ENCODE results near the gene REEP1.

Gene REEP1

DNA sequence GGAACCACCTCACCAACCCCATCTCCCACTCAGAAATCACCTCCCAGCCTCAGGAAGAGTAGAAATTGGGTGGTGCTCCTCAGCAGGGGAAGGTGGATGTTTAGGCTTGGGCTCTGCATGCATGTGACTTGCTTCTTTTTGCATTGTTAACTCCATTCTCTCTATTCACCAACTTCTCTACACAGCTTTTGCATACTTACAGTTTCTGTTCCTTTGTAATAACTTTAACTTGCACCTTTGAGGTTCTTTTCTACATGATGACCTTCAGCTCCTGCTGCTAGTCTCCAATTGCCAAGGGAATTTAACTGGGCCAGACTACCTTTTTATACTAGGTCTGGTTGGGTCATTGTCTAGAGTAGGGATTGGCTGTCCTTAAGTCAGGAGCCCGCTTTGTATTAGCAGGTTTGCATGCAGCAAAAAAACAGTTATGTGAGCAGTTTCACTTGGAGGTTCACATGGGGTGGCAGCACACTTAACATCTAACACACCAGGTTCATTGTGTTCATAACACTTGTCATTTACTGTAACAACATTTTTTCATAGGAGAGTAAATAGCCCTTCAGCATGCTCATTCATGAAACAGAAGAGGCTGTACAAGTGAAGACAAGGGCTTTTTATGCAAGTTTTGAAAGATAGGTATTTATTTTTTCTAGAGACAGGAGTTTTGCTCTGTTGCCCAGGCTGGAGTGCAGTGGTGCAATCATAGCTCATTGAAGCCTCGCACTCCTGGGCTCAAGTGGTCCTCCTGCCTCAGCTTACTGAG lies 126.2 kb downstream of the REEP1 start:
- Histone ChIP-seq H3K36me3 (peaks cover 17% of the 10 kb centered on the region), H3K4me3 (ENCODE audit: low read depth, low read length) (no peak overlapping the region), H3K27ac (no peak overlapping the region), H3K9me3 (ENCODE audit: severe bottlenecking) (no peaks in the 10 kb centered on the region), H3K27me3 (ENCODE audit: insufficient read depth, low read depth, severe bottlenecking) (no peaks in the 10 kb centered on the region)
- no peak for DNase-seq
- TF ChIP-seq, protein P1, sequence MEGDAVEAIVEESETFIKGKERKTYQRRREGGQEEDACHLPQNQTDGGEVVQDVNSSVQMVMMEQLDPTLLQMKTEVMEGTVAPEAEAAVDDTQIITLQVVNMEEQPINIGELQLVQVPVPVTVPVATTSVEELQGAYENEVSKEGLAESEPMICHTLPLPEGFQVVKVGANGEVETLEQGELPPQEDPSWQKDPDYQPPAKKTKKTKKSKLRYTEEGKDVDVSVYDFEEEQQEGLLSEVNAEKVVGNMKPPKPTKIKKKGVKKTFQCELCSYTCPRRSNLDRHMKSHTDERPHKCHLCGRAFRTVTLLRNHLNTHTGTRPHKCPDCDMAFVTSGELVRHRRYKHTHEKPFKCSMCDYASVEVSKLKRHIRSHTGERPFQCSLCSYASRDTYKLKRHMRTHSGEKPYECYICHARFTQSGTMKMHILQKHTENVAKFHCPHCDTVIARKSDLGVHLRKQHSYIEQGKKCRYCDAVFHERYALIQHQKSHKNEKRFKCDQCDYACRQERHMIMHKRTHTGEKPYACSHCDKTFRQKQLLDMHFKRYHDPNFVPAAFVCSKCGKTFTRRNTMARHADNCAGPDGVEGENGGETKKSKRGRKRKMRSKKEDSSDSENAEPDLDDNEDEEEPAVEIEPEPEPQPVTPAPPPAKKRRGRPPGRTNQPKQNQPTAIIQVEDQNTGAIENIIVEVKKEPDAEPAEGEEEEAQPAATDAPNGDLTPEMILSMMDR (IDR thresholded peaks at IDR 0.05; ENCODE audit: low read depth, low read length), result no peak

DNA sequence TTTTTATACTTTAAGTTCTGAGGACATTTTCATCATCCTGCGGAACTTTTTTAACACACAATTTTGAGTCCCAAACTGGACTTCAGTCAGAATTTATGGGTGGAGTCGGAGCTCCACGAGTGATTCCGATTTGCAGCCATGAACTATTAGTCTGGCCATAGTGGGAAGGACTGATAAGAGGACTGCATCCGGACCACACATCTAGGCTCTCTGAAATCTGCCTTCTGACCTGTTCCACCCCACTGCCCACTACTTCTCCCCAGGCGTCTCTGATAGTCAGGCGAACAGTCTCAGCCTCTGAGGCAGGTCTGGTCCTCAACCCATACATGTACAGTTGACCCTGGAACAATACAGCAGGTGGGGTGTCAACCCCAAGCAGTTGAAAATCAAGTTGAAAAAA lies 133.0 kb downstream of the REEP1 start:
- Histone ChIP-seq H3K27ac (no peak overlapping the region), H3K36me3 (peaks cover 9% of the 10 kb centered on the region), H3K27me3 (ENCODE audit: insufficient read depth, low read depth, severe bottlenecking) (no peaks in the 10 kb centered on the region), H3K4me3 (ENCODE audit: low read depth, low read length) (no peak overlapping the region), H3K9me3 (ENCODE audit: severe bottlenecking) (no peaks in the 10 kb centered on the region)
- TF ChIP-seq, protein P1 (IDR thresholded peaks at IDR 0.05; ENCODE audit: low read depth, low read length), result no peak
- no peak for DNase-seq

DNA sequence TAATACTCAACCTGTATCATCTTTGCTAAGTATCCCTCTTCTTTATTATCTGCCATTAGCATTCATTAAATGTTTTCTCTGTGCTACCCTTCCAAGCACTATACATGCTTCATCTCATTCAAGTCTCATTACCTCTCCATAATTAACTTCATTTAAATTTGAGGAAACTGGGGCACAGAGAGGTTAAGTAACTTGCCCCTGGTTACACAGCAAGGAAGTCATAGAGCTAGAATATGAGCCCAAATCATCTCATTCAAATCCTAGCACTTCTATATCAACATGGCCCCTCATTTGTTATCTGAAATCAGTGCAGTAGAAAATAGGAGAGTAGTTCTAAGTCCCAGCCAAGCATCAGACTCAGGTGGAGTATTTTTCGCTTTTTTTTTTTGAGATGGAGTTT lies 133.8 kb downstream of the REEP1 start:
- no peak overlapping the region for H3K27ac ChIP-seq
- TF ChIP-seq, protein P1 (IDR thresholded peaks at IDR 0.05; ENCODE audit: low read depth, low read length), result no peak
- no peak for DNase-seq
- H3K4me3 ChIP-seq (ENCODE audit: low read depth, low read length), result no peak overlapping the region
- peaks cover 9% of the 10 kb centered on the region for H3K36me3 ChIP-seq
- H3K27me3 ChIP-seq (ENCODE audit: insufficient read depth, low read depth, severe bottlenecking), result no peaks in the 10 kb centered on the region
- no peaks in the 10 kb centered on the region for H3K9me3 ChIP-seq (ENCODE audit: severe bottlenecking)

DNA sequence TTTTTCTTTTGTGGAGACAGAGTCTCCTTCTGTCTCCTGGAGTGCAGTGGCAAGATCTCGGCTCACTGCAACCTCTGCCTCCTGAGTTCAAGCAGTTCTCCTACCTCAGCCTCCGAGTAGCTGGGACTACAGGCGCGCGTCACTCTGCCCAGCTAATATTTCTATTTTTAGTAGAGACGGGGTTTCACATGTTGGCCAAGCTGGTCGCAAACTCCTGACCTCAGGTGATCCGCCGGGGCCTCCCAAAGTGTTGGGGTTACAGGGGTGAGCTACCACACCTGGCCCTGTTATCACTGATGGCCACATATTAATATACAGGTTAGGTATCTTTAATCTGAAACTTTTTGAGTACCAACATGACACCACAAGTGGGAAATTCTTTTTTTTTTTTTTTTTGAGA lies 134.7 kb downstream of the REEP1 start:
- no peak for DNase-seq
- H3K36me3 ChIP-seq, result peaks cover 9% of the 10 kb centered on the region
- H3K9me3 ChIP-seq (ENCODE audit: severe bottlenecking), result no peaks in the 10 kb centered on the region
- H3K4me3 ChIP-seq (ENCODE audit: low read depth, low read length), result no peak overlapping the region
- H3K27ac ChIP-seq, result no peak overlapping the region
- TF ChIP-seq, protein P1 (IDR thresholded peaks at IDR 0.05; ENCODE audit: low read depth, low read length), result no peak
- H3K27me3 ChIP-seq (ENCODE audit: insufficient read depth, low read depth, severe bottlenecking), result no peaks in the 10 kb centered on the region

DNA sequence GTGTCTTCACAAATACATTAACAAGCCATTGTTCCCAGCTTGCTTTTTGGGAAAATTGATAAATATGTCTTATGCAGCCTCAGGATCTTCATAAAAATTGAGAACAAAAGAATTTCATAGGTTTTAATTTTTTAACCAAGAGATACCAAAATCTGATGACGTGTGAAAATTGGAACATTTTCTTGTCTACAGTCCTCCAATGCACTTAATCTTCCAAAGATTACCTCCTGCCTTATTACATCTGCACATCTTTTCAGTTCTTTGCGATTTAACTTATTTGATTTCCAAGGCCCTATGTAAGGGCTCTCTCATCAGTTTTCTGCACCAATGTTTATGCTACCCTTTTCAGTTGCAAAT lies 135.1 kb downstream of the REEP1 start:
- H3K27me3 ChIP-seq (ENCODE audit: insufficient read depth, low read depth, severe bottlenecking), result no peaks in the 10 kb centered on the region
- H3K9me3 ChIP-seq (ENCODE audit: severe bottlenecking), result no peaks in the 10 kb centered on the region
- H3K4me3 ChIP-seq (ENCODE audit: low read depth, low read length), result no peak overlapping the region
- no peak overlapping the region for H3K27ac ChIP-seq
- H3K36me3 ChIP-seq, result peaks cover 6% of the 10 kb centered on the region
- DNase-seq, result no peak
- TF ChIP-seq, protein P1 (IDR thresholded peaks at IDR 0.05; ENCODE audit: low read depth, low read length), result no peak

Data from WERI-Rb-1 (cell line).